CD4-positive, alpha-beta T cell (primary cell): ENCODE results near the gene SKA3. TPM values are rescaled to one million over a fixed set of nuclear protein-coding genes. Genes with fewer than 3 reads are reported as not detected.
"Not testable (repeated sequence)": the region's sequence is repeated elsewhere in the genome, so short reads cannot be mapped to it uniquely, and the experiment has no call there.

ENCODE experiments used
- ATAC-seq: fragments of 200-7000 bp; cut with Tn5 transposase; one replicate; pipeline ENCODE4 v1.10.0; 2022; ENCODE audit warnings: mild to moderate bottlenecking; ENCODE audit not compliant: poor library complexity
- CTCF ChIA-PET: fragments of 350-600 bp; sonication (Branson Sonifier 250); formaldehyde crosslinking; loops from one replicate; lab custom pipeline; 2021; ENCODE audit warnings: antibody characterized with exemption, inconsistent platforms; lab: Charles Lee
- POLR2A ChIA-PET: fragments of 350-600 bp; sonication (Branson Sonifier 250); formaldehyde crosslinking; loops from one replicate; lab custom pipeline; 2021; ENCODE audit warnings: antibody characterized with exemption, inconsistent platforms; lab: Charles Lee
- DNase-seq, 14 experiments: peaks; one replicate each; pipeline ENCODE4 v3.0.0-alpha.2; 2013 to 2020; ENCODE audit warnings: mixed read lengths in 2 of 14
- H3K27ac ChIP-seq, 2 donors: one replicate each; pipeline versions ENCODE4 v1.5.1 to v1.7.0; 2013; ENCODE audit warnings: low read length in 2 of 2, low read depth in 1 of 2, mild to moderate bottlenecking in 1 of 2
- H3K27me3 ChIP-seq, 2 experiments: 1 replicate in 1 of 2; 2 replicates in 1 of 2; pipeline versions ENCODE4 v1.6.1 to v1.7.0; 2013; ENCODE audit warnings: low read length in 2 of 2, control low read depth in 1 of 2, mild to moderate bottlenecking in 1 of 2, moderate library complexity in 1 of 2; ENCODE audit not compliant: insufficient read depth in 2 of 2, control insufficient read depth in 1 of 2
- H3K36me3 ChIP-seq: one replicate; pipeline ENCODE4 v1.6.1; 2013; ENCODE audit warnings: low read length, control low read depth; ENCODE audit not compliant: insufficient read depth
- H3K4me1 ChIP-seq: one replicate; pipeline ENCODE4 v1.6.1; 2013; ENCODE audit warnings: low read length, control low read depth; ENCODE audit not compliant: insufficient read depth
- H3K4me3 ChIP-seq: one replicate; pipeline ENCODE4 v1.5.1; 2013; ENCODE audit warnings: mild to moderate bottlenecking, low read length, moderate library complexity
- H3K9me3 ChIP-seq, 2 experiments: 1 replicate in 1 of 2; 2 replicates in 1 of 2; pipeline versions ENCODE4 v1.6.1 to v1.7.0; 2013; ENCODE audit warnings: low read length in 2 of 2, mild to moderate bottlenecking in 2 of 2, control low read depth in 1 of 2, moderate library complexity in 1 of 2; ENCODE audit not compliant: control insufficient read depth in 1 of 2, insufficient read depth in 1 of 2
- H3K27ac Mint-ChIP-seq: one replicate; pipeline ENCODE4 v1.8.0; 2020; ENCODE audit warnings: mixed read lengths
- H3K27me3 Mint-ChIP-seq: one replicate; pipeline ENCODE4 v1.8.0; 2021; ENCODE audit warnings: mixed read lengths
- H3K36me3 Mint-ChIP-seq: one replicate; pipeline ENCODE4 v1.8.0; 2021; ENCODE audit warnings: low read depth, mixed read lengths
- H3K4me1 Mint-ChIP-seq: one replicate; pipeline ENCODE4 v1.8.0; 2021; ENCODE audit warnings: low read depth, mixed read lengths
- H3K4me3 Mint-ChIP-seq: one replicate; pipeline ENCODE4 v1.8.0; 2020; ENCODE audit warnings: mild to moderate bottlenecking, mixed read lengths
- H3K9me3 Mint-ChIP-seq: one replicate; pipeline ENCODE4 v1.8.0; 2020; ENCODE audit warnings: mixed read lengths
- CTCF ChIP-seq: fragments of 200-600 bp; IDR thresholded peaks from one replicate; pipeline ENCODE4 v1.8.0; 2022; ENCODE audit warnings: antibody characterized with exemption, mild to moderate bottlenecking
- intact Hi-C, 2 experiments: fragments of 100-400 bp; cut with DNase I in 1 of 2; cut with micrococcal nuclease in 1 of 2; formaldehyde crosslinking; loops; one replicate each; pipeline versions ENCODE4 v1.15.1 to v1.9.0; 2023 to 2025; cut with DNase I, micrococcal nuclease
- total RNA-seq, 174 experiments: library from RNA in 2 of 174; stranded (reverse) in 2 of 174; gene quantifications; one replicate each; pipeline ENCODE4 v1.2.3 and lab custom pipeline; 2021 to 2026

The SKA3 gene
- total RNA-seq, 2 experiments from 2014 or later: 0.30 TPM; not detected in 1

GRCh38 chr13:21171420-21171819 is 4.9 kb downstream of the SKA3 start:
- DNase-seq (no peak), ATAC-seq (no peak)
- Mint-ChIP-seq H3K4me3 (no peak overlapping the region), H3K4me1 (peaks cover 4% of the 10 kb centered on the region), H3K27ac (no peak overlapping the region), H3K9me3 (no peaks in the 10 kb centered on the region), H3K36me3 (peaks cover 4% of the 10 kb centered on the region), H3K27me3 (no peaks in the 10 kb centered on the region)
- TF ChIP-seq CTCF: no peak
- ChIA-PET POLR2A (no interaction called here), CTCF (interaction anchor here (0.7 kb wide), 1 partner anchor 64 kb away, joined by 4 read pairs; no protein-coding TSS in a partner anchor)
- Histone ChIP-seq H3K36me3 (no peaks in the 10 kb centered on the region), H3K27ac (no peak overlapping the region), H3K9me3 (no peaks in the 10 kb centered on the region), H3K4me1 (peaks cover 5% of the 10 kb centered on the region), H3K4me3 (no peak overlapping the region), H3K27me3 (no peaks in the 10 kb centered on the region)
- intact Hi-C loops: loop anchor here (10.0 kb wide), 2 partner anchors 227 to 1207 kb away; no protein-coding TSS in a partner anchor

- CTCF ChIA-PET, H3K36me3 ChIP-seq, H3K27me3 ChIP-seq, H3K9me3 Mint-ChIP-seq, POLR2A ChIA-PET, H3K4me3 ChIP-seq, ATAC-seq, H3K9me3 ChIP-seq, H3K27ac ChIP-seq, H3K4me1 Mint-ChIP-seq, H3K36me3 Mint-ChIP-seq, H3K4me1 ChIP-seq, H3K27ac Mint-ChIP-seq, H3K27me3 Mint-ChIP-seq, H3K4me3 Mint-ChIP-seq, intact Hi-C loops, DNase-seq: not testable (repeated sequence)
Measured at GRCh38 chr13:21165606-21166005, 10.7 kb downstream of the SKA3 start.

GRCh38 chr13:21164631-21165030 is 11.7 kb downstream of the SKA3 start:
- ChIA-PET POLR2A (no interaction called here), CTCF (no interaction called here)

More at GRCh38 chr13:21164631-21165030, 11.7 kb downstream of the SKA3 start:
- H3K9me3 ChIP-seq: no peaks in the 10 kb centered on the region
- no peak overlapping the region for H3K27ac ChIP-seq
- DNase-seq: no peak
- Mint-ChIP-seq H3K4me3 (no peak overlapping the region), H3K36me3 (no peaks in the 10 kb centered on the region), H3K4me1 (no peaks in the 10 kb centered on the region), H3K27ac (no peak overlapping the region), H3K9me3 (no peaks in the 10 kb centered on the region), H3K27me3 (no peaks in the 10 kb centered on the region)
- intact Hi-C loops: no loop called here
- no peaks in the 10 kb centered on the region for H3K4me1 ChIP-seq
- TF ChIP-seq CTCF: no peak
- ATAC-seq: no peak
- H3K36me3 ChIP-seq: no peaks in the 10 kb centered on the region
- H3K27me3 ChIP-seq: no peaks in the 10 kb centered on the region
- no peak overlapping the region for H3K4me3 ChIP-seq
